ENCODE results near the gene TMEM117.

The TMEM117 gene

DNA sequence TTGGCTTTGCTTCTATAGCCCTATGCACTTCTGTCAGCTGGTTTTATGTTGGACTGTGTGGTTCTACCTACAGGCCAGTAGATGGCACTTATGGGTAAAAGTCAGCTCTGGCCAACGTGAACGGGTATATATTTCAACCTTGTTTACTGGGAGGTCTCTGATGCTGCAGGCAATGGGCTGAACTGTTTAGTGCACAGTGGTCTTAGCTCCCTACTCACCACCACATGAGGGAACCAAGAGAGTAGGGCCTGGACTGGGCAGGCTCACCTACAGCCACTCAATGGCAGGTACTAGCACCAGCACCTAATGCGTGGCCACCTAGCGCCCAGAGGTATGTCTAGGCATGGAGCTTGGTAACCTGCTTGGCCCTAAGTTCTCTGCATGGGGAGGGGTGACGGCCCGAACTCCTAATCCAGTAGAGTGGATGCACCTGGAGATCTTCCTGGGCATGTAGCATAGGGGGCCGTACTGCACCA, 481.8 kb downstream of the TMEM117 start:
- Histone ChIP-seq H3K27me3 (no peaks in the 10 kb centered on the region), H4K20me1 (no peaks in the 10 kb centered on the region), H3K36me3 (no peaks in the 10 kb centered on the region), H3K4me3 (no peak overlapping the region), H3K27ac (no peak overlapping the region), H3K9ac (no peak overlapping the region), H3K9me3 (peaks cover 3% of the 10 kb centered on the region), H3K4me2 (no peak overlapping the region), H3K4me1 (no peaks in the 10 kb centered on the region)
- no peak for TF ChIP-seq Cebpa-rat (IDR thresholded peaks at IDR 0.05)

DNA sequence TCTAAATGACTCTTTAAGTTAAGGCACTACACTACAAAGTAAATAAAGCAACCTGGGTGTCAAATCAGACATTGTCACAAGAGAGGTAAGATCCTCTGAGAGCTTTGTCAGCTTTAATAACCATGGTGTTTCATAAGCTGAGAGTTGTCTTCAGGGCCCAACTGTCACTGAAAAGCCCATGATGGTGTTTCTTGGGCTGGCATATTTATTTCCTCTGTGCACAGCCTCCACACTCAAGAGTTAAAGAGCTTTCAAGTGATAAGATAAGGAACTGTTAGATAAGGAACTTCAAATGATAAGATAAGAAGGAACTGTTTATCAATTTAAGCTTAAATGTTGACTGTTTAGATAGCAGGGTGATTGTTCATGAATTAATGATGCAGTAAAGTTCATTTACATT, 495.4 kb downstream of the TMEM117 start:
- no peak for TF ChIP-seq Cebpa-rat (IDR thresholded peaks at IDR 0.05)
- no peaks in the 10 kb centered on the region for H3K36me3 ChIP-seq
- no peak overlapping the region for H3K27ac ChIP-seq
- peaks cover 8% of the 10 kb centered on the region; the same call in 1 of the 2 replicates for H3K9me3 ChIP-seq
- no peaks in the 10 kb centered on the region for H3K4me1 ChIP-seq
- H3K4me2 ChIP-seq: no peak overlapping the region
- H4K20me1 ChIP-seq: no peaks in the 10 kb centered on the region
- H3K9ac ChIP-seq: no peak overlapping the region
- H3K4me3 ChIP-seq: no peak overlapping the region
- H3K27me3 ChIP-seq: no peaks in the 10 kb centered on the region

DNA sequence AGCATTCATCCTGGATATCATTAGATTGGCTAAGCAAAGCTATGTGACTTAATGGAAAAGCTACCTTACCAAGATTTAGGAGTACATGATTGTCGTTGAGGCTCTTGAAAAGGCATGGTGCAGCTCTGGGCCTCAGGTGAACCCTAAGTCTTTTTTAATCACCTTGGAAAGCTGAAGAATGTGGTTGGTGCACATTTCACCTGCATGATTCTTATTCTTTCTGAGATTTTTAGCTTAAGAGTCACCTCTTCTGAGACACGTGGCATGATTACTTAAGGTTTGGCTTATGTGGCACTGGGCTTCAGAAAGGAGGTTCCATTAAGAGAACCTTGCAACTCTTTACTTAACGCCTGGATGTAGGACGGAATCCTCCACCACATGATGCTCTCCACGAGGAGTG, 498.5 kb downstream of the TMEM117 start:
- Histone ChIP-seq H3K9me3 (peaks cover 8% of the 10 kb centered on the region; the same call in 1 of the 2 replicates), H3K36me3 (no peaks in the 10 kb centered on the region), H3K4me1 (no peaks in the 10 kb centered on the region), H3K4me3 (no peak overlapping the region), H3K27ac (no peak overlapping the region), H3K4me2 (no peak overlapping the region), H4K20me1 (no peaks in the 10 kb centered on the region), H3K9ac (no peak overlapping the region), H3K27me3 (no peaks in the 10 kb centered on the region)
- TF ChIP-seq Cebpa-rat (IDR thresholded peaks at IDR 0.05): no peak

DNA sequence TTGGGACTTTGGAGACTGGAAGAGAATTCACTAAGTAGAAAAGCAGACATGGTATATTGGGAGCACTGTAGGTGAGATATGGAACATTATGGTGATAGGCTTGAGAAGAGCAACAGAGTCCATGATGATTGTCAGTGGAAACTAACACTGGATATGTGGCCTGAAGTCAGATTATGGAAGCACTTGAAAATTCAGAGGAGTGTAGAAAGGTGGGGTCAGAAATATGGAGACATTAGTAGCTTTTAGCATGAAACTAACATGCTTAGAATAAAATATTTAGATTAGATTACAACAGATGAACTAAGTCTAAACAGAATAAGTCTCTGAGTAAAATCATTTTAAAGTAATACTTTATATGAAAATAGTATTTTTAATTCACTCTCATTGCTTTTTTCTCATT, 499.1 kb downstream of the TMEM117 start:
- H3K27me3 ChIP-seq: no peaks in the 10 kb centered on the region
- H3K36me3 ChIP-seq: no peaks in the 10 kb centered on the region
- no peak overlapping the region for H3K27ac ChIP-seq
- H3K9me3 ChIP-seq: peaks cover 8% of the 10 kb centered on the region; the same call in 1 of the 2 replicates
- H4K20me1 ChIP-seq: no peaks in the 10 kb centered on the region
- H3K9ac ChIP-seq: no peak overlapping the region
- no peak overlapping the region for H3K4me3 ChIP-seq
- TF ChIP-seq Cebpa-rat (IDR thresholded peaks at IDR 0.05): no peak
- H3K4me2 ChIP-seq: no peak overlapping the region
- H3K4me1 ChIP-seq: no peaks in the 10 kb centered on the region

DNA sequence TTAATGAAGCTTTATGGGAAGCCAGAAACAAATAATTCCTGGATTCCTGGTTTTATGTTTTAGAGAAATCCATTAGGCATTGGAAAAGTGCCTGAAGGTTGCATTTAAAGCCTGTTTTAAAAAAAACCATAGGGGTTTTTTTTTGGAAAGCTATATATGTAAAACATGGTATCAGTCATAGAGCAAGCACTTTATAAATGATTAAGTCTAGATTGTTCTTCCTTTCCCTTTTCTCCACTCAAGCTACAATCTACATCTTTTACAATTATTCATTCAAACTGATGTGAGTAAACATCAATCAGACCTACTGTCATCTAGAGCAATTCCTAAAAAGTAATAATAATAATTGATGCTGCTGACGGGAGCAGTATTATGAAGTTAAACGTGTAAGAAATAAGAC, 500.7 kb downstream of the TMEM117 start:
- Histone ChIP-seq H3K4me2 (no peak overlapping the region), H3K9me3 (peaks cover 8% of the 10 kb centered on the region; the same call in 1 of the 2 replicates), H4K20me1 (no peaks in the 10 kb centered on the region), H3K9ac (no peak overlapping the region), H3K4me1 (no peaks in the 10 kb centered on the region), H3K4me3 (no peak overlapping the region), H3K27me3 (no peaks in the 10 kb centered on the region), H3K36me3 (no peaks in the 10 kb centered on the region), H3K27ac (no peak overlapping the region)
- TF ChIP-seq Cebpa-rat (IDR thresholded peaks at IDR 0.05): no peak

DNA sequence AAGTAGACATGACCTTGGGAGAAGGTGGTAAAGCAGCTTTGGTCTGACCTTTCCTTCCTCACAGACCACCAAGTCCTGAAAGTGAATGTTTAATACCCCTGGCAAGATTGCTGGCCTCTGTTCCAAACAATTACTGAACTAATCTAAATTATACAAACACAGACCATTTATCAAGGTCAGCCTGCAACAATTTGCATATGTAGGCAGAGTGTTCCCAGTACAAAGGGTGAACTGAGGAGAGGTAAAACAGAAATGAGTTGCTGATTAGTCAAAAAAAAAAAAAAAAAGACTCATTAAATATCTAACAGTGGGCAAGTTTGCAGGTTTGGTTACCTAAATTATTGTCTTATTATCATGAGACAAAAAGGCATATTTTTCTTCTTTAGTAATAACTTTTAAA, 506.5 kb downstream of the TMEM117 start:
- Histone ChIP-seq H3K27me3 (no peaks in the 10 kb centered on the region), H3K4me1 (no peaks in the 10 kb centered on the region), H3K9me3 (no peaks in the 10 kb centered on the region), H3K4me3 (no peak overlapping the region), H3K36me3 (no peaks in the 10 kb centered on the region), H4K20me1 (no peaks in the 10 kb centered on the region), H3K9ac (no peak overlapping the region), H3K4me2 (no peak overlapping the region), H3K27ac (no peak overlapping the region)
- no peak for TF ChIP-seq Cebpa-rat (IDR thresholded peaks at IDR 0.05)

DNA sequence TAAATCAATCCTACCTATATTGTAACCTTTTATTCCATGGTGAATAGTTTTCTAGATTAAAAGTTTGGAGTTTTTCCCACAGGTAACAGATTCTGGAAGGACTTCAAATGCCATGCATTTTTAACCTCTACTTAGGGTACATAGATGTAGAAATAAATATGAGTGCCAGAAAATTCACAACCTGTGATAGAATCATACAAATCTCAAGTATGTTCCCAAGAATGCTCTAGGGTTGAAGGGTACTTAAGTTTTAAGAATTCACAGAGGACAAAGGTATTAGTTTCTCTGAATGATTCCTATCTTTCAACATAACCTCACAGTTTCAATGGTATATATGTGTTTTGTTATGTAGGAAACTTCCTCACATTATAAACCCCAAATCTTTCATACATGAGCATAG, 511.3 kb downstream of the TMEM117 start:
- no peak for TF ChIP-seq Cebpa-rat (IDR thresholded peaks at IDR 0.05)
- H3K27me3 ChIP-seq: no peaks in the 10 kb centered on the region
- no peak overlapping the region for H3K27ac ChIP-seq
- no peaks in the 10 kb centered on the region for H3K36me3 ChIP-seq
- H3K4me2 ChIP-seq: no peak overlapping the region
- no peaks in the 10 kb centered on the region for H4K20me1 ChIP-seq
- H3K9ac ChIP-seq: no peak overlapping the region
- no peak overlapping the region for H3K4me3 ChIP-seq
- no peaks in the 10 kb centered on the region for H3K9me3 ChIP-seq
- no peaks in the 10 kb centered on the region for H3K4me1 ChIP-seq

DNA sequence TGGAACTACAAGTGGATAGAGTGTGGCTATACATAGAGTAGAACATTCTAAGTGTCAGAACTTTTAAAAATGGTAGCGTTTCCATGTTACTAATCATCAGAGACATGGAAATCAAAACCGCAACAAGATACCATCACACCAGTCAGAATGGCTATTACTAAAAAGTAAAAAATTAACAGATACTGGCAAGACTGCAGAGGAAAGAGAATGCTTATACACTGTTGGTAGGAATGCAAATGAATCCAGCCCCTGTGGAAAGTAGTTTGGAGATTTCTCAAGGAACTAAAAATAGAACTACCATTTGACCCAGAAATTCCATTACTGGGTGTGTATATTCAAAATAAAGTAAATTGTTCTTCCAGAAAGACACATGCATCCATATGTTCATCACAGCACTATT, 521.6 kb downstream of the TMEM117 start:
- Histone ChIP-seq H3K4me3 (no peak overlapping the region), H3K27me3 (no peaks in the 10 kb centered on the region), H3K9ac (no peak overlapping the region), H3K9me3 (0 out of 2 replicates have a peak, but pooled peaks cover 5% of the 10 kb centered on the region), H3K27ac (no peak overlapping the region), H3K4me2 (no peak overlapping the region), H3K36me3 (no peaks in the 10 kb centered on the region), H4K20me1 (no peaks in the 10 kb centered on the region), H3K4me1 (no peaks in the 10 kb centered on the region)
- no peak for TF ChIP-seq Cebpa-rat (IDR thresholded peaks at IDR 0.05)

DNA sequence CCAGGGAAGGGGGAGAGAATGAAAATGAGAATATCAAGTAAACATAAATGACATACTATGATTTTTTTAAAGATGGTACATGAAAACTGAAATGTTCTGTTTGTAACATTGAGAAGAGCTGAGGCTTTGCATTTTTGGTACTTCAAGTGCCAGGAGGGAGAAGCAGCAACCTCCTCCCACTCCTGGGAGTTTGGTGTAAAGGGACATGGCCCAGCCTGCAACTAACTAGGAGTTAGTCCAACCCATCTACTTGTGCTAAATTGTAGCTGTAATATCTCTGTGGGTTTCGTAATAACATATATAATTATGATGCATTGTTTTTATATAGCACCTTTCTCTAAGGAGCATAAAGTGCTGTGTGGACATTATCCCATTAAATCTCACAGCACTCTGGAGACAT, 522.8 kb downstream of the TMEM117 start:
- Histone ChIP-seq H3K27ac (no peak overlapping the region), H3K9ac (no peak overlapping the region), H4K20me1 (no peaks in the 10 kb centered on the region), H3K4me3 (no peak overlapping the region), H3K27me3 (no peaks in the 10 kb centered on the region), H3K4me2 (no peak overlapping the region), H3K4me1 (no peaks in the 10 kb centered on the region), H3K9me3 (0 out of 2 replicates have a peak, but pooled peaks cover 5% of the 10 kb centered on the region), H3K36me3 (no peaks in the 10 kb centered on the region)
- TF ChIP-seq Cebpa-rat (IDR thresholded peaks at IDR 0.05): no peak

DNA sequence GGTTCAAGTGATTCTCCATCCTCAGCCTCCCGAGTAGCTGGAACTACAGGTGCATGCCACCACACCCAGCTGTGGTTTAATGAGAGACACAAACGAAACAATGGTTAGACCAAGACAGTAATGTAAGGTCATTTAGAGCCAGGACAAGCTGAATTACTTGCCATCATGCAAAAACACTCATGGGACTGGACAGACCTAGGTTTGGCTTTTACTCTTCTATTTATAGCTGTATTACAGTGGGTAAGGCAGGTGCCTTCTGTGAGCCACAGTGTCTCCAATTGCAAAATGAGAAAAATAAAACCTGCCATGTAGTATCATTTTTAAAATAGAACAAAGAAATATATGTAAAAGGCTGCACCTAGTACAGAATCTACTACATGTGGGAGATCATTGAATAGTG, 527.1 kb downstream of the TMEM117 start:
- Histone ChIP-seq H3K9me3 (no peaks in the 10 kb centered on the region), H3K27me3 (no peaks in the 10 kb centered on the region), H3K36me3 (no peaks in the 10 kb centered on the region), H3K4me2 (no peak overlapping the region), H3K9ac (no peak overlapping the region), H4K20me1 (no peaks in the 10 kb centered on the region), H3K4me3 (no peak overlapping the region), H3K4me1 (no peaks in the 10 kb centered on the region), H3K27ac (no peak overlapping the region)
- no peak for TF ChIP-seq Cebpa-rat (IDR thresholded peaks at IDR 0.05)

DNA sequence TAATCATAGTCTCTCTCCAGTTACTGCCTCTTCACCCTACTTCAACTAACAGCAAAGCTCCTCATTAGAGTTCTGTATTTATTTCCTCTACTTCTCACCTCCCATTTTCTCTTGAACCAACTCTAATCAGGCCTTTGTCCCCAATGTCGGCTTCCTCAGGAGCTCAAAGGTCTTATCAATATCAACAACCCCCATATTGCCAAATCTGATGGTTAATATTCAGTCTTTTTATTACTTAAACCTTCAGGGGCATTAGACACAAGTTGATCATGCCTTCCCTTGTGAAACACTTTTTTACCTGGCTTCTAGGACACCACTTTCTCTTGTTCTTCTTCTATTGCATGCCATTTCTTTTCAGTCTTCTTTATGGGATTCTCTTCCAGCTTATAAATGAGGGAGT, 531.3 kb downstream of the TMEM117 start:
- Histone ChIP-seq H3K36me3 (no peaks in the 10 kb centered on the region), H4K20me1 (no peaks in the 10 kb centered on the region), H3K27ac (no peak overlapping the region), H3K9me3 (no peaks in the 10 kb centered on the region), H3K27me3 (no peaks in the 10 kb centered on the region), H3K4me1 (no peaks in the 10 kb centered on the region), H3K9ac (no peak overlapping the region), H3K4me3 (no peak overlapping the region), H3K4me2 (no peak overlapping the region)
- no peak for TF ChIP-seq Cebpa-rat (IDR thresholded peaks at IDR 0.05)

Data from BLaER1 (cell line).